NCI-H748 (cell line): Measurements from ENCODE around the gene CDKN2B-AS1.

Experiments
- DNase-seq: peaks from one replicate; lab custom pipeline; 2025; ENCODE audit not compliant: unreplicated experiment; lab: John Stamatoyannopoulos, UW

The CDKN2B-AS1 gene

DNA sequence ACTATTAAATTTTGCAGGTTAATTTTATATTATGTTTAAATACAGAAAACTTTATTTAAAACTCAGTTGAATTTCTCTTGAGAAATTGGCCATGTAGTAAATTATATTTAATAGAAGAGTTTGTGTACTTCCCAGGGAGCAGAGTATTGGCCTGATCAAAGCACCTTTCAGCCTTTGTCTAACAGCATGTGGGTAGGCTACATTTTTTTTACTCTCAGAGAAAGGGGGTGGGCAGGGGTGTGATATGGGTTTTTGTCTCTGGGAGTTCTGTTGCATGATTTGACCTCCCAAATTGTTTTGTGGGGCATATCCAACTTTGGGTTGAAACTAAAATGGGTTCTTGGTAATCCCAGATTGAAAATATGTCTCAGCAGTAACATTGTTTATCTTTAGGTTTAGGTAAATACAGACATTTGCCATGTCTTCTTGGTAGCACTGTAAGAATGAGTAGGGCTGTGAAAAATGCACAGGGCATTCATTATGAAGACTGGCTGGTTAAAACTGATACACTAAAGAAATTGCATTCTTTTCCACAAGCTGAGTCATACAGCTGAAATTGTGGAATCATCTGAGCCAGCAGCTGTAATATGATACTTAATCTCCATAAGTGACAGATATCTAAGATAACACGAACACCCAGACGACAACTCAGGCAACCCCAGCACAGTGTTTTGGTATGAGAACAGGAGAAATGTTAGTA, 89.9 kb downstream of the CDKN2B-AS1 start:
- no peak for DNase-seq

- DNase-seq, result no peak
These were observed 93.6 kb downstream of the CDKN2B-AS1 start for GRCh38 chr9:22088053-22088716.

DNA sequence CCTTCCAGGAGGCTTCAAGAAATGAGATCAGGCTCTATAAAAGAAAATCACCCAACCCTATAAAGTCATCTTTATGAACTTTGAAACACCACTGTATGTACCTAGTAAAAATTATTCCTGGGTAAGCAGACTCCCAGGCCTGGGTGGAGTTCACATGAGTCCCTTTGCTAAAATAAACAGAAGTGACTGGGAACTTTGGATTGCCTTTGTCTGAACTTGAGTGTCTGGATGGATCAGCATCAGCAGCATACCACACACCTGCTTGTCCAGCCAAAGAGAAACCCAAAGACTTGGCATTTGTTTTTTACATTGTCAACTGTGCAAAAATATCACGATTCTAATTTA, 94.1 kb downstream of the CDKN2B-AS1 start:
- no peak for DNase-seq

DNA sequence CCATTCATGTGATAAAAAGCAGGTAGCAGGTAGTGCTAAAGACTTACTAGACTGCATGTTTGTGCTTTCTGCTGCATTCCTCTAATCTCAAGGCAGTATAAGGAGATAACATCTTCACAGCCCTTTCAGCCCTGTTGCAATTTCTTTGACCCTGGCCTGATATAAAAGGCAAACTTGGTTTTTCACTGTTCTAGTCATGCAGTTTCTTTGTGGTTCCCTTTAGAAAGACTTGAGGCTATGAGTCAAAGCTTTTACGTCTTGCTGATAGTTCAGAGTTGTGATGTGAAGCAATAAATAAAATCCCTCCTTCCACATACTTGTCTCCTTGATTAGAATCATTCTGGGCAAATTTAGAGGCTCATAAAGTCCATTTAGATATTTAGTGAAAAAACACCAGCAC, 103.1 kb downstream of the CDKN2B-AS1 start:
- DNase-seq, result no peak

DNA sequence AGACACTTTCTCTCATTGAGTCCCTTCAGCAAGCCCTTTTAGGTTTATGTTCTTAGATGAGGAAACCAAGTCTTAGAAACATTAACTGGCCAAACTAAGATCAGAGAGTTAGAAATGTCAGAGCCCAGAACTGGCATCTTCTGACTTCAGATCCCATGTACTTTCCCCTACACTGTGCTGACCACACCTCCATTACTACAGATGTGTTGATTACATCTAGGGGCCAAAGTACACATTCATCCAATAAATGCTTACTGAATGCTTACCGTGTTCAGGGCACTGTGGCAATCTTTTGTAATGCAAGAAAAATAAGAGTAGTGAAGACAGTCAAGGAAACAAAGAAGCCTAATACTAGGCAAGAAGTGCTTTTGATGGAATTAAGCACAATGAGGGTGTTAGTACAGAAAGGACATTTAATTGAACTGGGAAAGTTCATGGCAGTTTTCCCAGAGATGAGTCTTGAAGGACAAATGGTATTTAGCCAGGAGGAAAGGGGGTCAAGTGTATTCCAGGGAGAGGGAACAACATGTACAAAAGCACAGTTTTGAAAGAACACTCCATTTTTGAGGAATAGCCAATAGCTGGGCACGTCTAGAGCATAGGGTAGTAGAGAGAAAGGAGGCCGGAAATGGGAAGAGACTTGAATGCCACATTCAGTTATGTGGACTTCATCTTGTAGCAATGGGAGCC, 104.2 kb downstream of the CDKN2B-AS1 start:
- DNase-seq, result no peak

GRCh38 chr9:22100626-22101025, 106.0 kb downstream of the CDKN2B-AS1 start:
- no peak for DNase-seq

DNA sequence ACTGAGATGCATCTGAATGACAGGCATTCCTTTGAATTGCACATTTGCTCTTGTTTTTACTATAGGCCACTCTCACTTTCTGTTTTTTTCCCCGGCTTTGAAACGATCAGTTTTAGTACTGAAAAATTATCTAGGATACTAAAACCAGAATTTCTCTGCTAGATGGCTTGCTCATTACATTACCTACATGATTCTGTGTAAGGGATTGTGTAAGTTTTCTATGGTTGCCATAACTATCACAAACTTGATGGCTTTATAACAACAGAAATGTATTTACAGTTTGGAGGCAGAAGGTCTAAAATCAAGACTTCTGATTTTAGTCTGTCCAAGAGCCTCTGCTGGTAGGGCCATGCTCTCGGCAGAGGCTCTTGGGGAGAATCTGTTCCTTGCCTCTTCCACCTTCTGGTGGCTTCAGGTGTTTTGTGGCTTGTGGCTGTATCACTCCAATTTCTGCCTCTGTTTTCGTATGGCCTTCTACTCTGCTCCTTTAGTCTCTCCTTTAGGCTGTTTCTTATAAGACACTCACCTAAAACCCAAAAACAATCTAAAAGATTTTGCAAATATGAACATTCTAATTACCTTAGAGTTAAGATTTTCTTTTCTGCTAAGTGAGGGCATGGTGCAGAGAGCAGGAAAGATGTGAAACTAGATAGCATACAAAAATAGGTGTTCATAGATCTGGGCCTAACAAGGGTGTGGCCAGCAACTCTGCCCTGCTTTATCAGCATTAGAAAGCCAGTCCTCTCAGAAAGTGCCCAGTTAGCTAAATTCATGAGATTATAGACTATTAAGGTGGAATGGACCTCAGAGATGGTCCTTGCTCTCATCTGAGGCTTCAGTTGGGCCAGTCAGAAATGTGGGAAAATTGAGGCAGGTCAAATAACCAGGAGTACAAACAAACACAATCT, 107.8 kb downstream of the CDKN2B-AS1 start:
- no peak for DNase-seq

DNA sequence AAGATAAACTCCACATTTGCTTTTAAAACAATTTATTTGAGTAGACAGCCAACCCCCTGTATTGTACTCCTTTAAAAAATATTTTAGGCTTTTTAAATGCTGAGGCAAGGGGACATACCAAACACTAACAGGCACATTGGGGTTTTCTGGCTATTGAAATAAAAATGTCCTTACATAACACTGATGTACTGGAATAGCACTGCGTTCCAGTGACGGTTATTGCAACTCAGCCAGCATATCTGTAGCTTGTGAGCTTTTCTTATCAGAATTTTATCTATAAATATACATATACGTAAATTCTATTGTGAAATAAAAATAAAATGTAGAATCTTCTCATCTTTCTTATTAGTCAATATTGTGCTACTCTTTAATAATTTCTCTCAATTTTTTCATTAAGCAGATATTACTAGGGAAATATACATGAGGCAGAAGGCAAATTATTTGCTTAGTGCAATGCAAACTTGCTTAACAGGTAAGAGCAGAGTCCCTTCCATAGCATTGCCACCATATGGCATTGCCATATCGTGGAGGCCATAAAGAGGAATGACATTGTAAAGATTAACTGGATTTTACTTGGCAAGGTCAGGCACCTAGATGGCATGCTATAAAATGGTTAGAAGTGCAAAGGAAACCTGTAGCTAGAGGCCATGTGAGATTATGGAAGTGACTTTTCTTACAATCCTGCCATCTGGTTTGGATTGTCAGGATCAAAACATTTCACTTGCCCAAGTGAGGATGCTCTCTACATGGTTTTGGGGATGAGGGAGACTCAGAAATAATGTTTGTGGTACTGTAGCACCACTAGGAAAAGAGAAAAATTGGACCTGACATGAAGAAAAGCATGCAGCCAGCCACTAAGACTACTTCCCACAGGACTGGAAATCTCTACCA, 109.3 kb downstream of the CDKN2B-AS1 start:
- DNase-seq, result no peak

DNA sequence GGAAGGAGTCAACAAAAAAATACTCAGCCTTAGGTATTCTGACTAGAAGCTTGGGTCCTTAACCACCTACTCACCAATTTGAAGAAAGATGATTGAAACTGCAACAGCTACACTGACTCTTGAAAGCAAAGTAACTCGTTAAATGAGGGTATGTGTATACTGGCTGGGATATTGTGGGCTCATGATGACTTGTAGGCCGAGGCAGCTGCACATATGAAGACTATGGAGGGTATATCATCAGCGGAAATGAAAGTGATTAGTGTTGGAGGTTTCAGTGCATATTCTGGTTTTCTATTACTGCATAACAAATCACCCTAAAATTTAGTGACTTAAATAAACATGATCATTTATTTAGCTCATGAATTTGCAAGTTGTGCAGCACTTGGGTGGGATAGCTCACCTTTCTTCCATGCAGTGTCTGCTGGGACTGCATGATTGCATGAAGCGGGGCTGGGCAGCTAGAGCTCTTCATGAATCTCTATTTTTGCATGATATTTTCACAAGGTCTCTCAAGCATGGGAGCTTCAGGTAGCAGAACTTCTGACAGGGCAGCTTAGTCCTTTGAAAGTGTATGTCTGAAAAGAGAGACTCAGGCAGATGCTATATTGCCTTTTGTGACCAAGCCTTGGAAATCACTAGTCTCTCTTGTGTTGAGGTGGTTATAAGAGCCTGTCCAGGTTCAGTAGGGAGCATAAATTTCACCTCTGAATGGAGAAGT, 110.6 kb downstream of the CDKN2B-AS1 start:
- no peak for DNase-seq

DNA sequence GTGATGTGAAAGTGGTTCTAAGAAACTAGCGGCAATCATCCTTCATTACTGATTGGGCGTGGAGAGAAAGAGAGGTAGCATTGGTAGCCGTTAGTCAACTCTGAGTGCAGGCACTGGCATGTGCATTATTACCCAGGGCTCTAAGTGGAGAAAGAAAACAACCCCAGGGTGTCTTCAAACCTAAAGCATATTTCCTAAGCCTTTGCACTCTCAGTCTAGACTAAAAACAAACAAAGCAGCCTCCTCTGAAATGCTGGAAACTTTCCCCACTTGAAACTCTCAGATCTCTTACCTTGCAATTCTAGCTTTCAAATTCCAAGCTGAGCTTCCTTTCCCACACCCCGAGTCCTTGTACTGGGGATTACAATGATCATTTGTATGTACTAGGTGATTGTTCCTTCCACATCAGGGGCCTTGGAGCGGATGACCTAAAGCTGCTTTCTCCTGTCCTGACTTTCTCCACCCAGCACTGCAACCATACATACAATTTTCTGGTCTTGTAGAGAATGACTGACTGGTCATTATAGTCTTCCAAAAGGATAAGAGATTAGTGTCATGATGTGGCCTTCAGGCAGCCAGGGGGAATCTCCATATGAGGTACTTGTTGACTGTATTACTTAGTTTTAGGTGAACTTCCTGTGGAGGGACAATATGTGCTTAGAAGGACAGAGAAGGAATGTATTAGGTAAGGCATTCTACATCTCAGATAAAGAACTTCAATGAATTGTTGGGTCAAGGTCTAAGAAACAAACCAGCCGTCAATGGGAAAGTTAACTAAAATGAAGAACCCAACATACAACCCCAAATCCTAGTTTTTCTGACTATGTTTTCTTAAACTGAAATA, 112.8 kb downstream of the CDKN2B-AS1 start:
- DNase-seq, result no peak

DNA sequence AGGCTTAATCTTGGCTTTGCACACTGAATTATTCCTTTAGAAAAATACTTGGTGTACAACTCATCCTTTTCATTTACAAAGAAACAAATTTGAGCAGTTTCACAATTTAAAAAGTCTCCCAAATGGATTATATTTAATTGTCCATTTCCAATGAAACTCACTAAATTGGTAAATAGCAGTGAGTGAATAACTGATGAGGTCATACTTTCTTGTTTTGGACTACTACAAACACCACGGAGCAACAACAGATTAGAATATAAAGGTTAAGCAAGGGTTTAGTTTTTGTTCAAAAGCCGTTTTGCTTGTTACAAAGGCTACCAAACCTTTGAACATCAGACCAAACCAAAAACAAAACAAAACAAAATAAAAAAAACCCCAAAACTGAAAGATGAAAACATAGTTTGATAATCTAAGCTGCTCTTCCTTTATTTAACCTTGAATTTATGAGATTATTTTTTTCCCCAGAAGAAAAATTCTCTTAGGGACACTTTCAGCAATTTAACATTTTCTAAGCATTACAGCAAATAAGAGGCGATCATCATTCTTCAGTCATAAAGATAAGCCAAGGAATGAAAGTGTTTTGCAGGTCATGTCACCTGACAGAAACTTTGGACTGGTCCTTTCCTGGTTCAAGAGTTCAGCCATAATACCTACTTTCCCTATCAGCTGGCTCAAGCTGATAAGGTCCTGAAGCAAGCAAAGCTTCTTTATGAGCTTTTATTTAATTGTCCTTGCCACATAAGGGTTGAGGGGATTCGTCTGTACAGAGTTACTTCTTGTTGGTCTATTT, 114.2 kb downstream of the CDKN2B-AS1 start:
- DNase-seq, result no peak

DNA sequence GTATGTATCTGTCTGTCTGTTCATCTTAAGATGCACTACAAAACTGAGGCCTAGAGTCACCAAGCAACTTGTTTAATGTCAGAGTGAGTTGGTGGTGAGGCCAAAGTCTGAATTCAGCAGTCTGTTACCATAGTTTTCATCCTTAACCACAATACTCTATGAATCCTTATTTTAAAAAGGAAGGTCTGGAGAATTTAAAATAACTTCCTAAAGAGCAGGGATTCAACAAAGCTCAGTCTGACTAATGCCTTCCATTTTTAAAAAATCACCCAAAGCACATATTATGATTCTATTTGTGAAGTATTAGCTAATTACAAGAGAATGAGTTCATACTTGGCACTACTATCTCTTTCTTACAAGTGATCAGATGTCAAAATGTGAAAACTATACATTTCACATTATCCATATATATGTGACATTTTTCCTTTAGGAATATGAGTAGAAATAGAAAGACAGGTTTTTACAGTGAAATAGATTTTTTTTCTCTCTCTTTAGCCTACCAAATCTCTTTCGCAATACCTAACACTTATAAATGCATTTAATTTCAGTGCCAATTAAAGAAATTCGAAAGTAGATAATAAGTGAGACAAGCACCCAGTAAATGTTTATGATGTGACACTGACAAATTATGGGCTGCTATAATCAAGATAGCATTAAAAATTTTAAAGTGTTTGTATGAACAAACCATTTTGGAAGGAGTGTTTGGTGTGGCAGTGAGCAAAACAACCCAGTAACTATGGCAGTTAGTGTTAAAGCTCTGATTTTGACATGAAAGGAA, 116.8 kb downstream of the CDKN2B-AS1 start:
- DNase-seq, result no peak

GRCh38 chr9:22111954-22112247, 117.3 kb downstream of the CDKN2B-AS1 start:
- DNase-seq, result no peak

DNA sequence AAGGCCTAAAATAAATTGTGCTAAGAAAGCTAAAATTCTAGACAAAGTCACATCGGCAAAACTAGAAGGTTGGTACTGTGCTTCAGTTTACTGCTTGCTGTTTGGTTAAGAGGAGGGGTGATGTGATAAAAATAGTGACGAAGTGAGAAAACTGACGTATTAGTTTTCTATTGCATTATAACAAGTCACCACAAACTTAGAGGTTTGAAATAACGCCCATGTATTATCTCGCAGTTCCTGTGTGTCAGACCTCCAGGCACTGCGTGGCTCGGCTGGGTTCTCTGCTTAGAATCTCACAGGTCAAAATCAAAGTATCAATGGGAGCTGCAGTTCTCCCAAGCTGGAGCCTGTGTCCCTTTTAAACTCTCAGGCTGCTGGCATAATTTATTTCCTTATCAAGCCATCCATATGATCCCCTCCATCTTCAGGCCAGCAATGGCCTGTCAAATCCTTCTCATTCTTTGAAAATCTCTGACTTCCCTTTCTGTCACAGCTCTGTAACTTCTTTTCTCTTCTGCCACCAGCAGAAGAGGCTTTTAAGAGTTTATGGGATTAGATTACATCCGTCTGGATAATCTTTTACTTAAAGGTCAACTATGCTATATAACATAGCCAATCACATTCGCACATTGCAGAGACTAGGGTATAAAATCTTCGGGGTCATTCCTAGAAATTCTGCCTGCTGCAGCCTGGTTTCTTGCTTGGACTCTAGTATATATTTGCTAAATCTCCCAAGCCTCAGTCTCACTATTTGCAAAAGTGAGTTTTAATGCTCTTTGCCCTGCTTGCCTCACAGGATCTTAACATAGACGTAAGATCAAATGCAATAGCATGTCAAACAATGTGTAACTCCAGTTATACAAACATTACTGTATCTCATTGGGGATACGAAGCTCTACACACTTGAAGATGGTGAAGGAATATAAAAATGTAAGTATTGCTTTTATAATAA, 118.6 kb downstream of the CDKN2B-AS1 start:
- no peak for DNase-seq

GRCh38 chr9:22114956-22115355, 120.4 kb downstream of the CDKN2B-AS1 start:
- no peak for DNase-seq

- DNase-seq, result no peak
These were observed 122.2 kb downstream of the CDKN2B-AS1 start for GRCh38 chr9:22116758-22117157.
